Stimulated activated CD4-positive, alpha-beta T cell treated with anti-CD3 and anti-CD28 coated beads, Interleukin-4, amount 100 ng/mL, for 1 hour (primary cell): ENCODE measurements around the gene ZNF892.

Source experiments
- DNase-seq: peaks from one replicate; pipeline ENCODE4 v3.0.0-alpha.2; 2020

ZNF892 gene

GRCh38 chr2:95207111-95207961 is at the start of gene ZNF892:
TSS of gene ZNF892 (plus strand) at chr2:95207521. CDS start at chr2:95207816, 295 bp downstream.
- DNase-seq = peak; percentile 83

GRCh38 chr2:95158441-95158840 is 48.9 kb upstream of the ZNF892 start:
- no peak for DNase-seq

DNA sequence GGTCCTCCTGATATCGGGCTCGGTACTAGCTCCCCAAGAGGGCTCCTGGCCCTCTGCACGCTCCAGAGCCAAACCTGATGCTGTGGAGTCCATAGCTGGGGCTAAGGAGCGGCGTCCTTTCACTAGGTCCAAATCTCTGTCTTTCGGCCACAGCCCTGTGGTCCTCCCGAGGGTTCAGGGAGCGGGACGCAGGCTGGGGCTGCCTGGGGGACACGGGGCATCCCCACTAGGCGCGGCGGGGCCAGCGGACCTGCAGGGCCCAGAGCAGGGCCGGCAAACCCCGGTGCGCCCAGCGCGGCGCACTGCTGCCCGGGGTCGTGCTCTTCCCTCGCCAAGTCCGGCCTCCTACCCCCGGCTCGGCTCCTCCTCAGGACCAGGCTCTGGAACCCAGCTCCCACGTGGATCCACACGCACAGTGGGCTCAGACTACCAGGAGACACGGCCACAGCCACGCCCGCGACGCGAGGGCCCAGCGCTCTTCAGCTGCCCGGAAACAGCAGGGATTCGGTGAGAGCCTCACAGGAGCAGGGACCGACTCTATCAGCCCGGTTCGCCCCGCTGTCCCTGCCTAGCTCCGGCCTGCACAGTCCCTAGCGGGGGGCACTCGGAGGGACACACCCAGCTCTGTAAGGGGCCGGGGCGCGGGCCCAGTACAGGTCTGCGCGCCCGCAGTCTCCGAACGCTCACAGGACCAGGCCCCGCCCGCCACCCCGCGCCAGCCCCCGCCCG is 48.3 kb upstream of the ZNF892 start:
- no peak for DNase-seq

DNA sequence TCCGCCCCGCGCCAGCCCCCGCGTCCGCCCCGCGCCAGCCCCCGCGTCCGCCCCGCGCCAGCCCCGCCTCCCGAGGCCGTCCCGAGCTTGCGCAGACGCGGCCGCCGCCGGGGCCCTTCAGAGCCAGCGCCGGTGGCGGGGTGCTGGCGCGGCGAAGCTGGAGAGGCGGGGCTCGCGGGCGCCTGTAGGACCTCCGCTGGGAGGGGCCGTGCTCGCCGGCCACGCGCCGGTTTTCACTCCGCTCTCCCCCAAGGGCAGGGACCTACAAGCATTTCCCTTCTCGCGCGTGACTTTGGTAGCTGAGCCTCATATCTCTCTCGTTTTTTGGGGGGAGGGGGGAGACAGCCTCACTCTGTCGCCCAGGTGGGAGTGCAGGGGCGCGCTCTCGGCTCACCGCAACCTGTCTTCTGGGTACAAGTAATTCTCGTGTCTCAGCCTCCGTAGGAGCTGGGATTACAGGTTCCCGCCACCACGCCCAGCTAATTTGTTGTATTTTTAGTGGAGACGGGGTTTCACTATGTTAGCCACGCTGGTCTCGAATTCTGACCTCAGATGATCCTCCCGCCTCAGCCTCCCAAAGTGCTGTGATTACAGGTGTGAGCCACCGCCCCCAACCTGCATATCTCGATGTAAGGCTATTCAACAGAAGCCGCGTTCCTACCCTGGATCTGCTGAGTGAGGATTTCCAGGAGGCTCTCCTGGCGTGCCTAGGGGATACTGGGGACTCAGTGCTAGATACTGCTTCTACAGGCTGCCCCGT is 47.5 kb upstream of the ZNF892 start, which contains the start of gene ZNF514:
ZNF514 (minus strand) TSS at position 159 of the 760 bp plus-strand sequence. CDS start 6,595 bp downstream, outside the sequence.
- peak; percentile 75 for DNase-seq

DNA sequence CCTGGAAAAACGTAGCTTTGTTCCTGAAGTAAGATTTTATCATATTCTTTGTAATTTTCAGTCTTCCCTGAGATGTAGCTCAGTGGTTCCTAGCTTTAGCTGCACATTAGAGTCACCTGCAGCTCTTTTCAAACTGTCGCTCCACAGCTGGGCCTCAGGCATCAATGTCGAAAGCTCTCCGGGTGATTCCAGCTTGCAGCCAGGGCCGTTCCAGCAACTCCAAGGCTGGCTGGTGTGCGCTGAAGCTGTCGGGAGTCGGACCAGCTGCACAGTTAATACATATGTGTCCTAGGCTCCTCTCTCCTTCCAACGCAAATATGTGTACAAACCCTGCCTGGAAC is 42.3 kb upstream of the ZNF892 start:
- DNase-seq = no peak

DNA sequence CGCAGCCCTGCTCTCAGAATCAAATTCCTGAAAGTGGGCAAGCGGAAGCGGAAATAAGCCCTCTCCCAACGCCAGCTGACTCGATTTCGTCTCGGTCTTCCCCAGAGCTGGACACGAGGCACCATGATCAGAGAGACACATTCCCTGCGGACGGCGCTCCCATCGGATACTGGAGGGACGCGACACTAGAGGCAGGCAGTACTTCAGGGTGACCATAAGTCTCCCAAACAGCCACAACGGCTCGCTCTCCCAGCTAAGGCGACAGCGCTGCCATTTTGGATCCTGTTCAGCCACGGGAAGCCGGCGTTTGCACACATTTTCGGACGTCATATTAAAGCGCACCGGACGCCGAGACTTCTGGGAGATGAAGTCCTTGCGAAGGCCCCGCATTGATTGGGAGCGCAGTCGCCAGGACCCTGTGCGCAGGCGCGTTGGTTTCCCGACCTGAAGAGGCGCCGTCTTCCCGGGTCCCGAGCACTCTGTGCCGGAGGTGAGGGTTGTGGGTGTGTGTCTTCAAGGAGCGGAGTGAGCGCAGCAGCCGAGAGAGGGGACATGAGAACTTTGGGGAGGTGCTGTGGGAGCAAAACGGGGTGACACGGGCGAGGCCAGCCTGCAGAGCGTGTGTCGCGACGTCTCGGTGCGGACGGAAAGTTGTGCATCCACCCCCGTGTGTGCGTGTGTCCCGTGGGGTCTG is 41.8 kb upstream of the ZNF892 start, which contains the start of gene ZNF2:
ZNF2 (plus strand) TSS at position 439 of the 694 bp plus-strand sequence. CDS start 10,418 bp downstream, outside the sequence.
- DNase-seq = peak; percentile 95

GRCh38 chr2:95166065-95166763 is 41.1 kb upstream of the ZNF892 start:
- no peak for DNase-seq

DNA sequence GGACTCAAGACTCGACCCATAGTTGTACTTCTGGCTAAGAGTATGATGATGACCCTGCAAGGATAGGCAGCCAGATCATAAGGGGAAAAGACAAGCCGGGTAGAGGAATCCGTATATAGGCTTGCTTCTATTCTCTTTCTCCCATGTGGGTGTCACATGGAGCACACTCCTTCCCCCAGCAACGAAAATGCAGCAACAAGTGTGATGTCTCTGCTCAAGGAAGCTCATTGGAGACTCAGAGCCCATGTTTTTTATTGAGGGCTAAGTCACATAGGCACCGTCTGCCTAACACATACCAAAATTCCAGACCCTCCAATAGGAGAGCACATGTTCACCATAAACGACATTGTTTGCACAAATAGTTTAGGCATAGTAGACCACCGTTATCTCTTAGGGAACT is 35.4 kb upstream of the ZNF892 start:
- DNase-seq = no peak

GRCh38 chr2:95174031-95174542 is 33.2 kb upstream of the ZNF892 start:
- no peak for DNase-seq

GRCh38 chr2:95179451-95179850 is 27.9 kb upstream of the ZNF892 start:
- DNase-seq = no peak

GRCh38 chr2:95181774-95182173 is 25.5 kb upstream of the ZNF892 start:
- no peak for DNase-seq

- DNase-seq = no peak
These were observed 22.1 kb upstream of the ZNF892 start for GRCh38 chr2:95185197-95185596.

GRCh38 chr2:95185973-95186372 is 21.3 kb upstream of the ZNF892 start:
- no peak for DNase-seq

DNA sequence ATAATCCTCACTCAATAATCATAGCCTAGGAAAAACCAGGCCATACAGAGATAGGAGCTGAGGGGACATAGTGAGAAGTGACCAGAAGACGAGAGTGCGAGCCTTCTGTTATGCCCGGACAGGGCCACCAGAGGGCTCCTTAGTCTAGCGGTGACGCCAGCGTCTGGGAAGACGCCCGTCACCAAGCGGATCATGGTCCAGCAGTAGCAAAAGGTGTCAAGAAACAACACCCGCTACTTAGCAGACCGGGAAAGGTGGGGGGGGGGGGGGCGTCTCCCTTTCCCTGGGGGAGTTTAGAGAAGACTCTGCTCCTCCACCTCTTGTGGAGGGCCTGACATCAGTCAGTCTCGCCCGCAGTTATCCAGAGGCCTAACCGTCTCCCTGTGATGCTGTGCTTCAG is 14.4 kb upstream of the ZNF892 start:
- DNase-seq = peak; percentile 52

DNA sequence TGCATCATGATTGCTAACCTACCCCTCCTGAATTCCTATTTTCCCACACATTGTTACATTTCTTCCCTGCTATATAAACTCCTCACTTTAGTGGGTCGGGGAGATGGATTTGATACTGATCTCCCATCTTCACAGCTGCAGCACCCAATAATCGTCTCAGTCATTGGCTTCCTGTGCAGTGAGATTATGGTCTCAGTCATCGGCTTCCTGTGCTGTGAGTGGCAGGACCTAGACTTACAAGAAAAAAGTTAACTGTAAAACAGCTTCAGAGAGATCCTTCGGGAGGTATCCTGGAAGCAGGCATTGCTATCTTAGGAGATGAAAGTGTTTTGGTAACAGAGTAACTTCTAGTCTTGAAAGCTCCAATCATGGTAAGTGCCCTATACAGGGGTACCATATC is 3.4 kb upstream of the ZNF892 start:
- no peak for DNase-seq

DNA sequence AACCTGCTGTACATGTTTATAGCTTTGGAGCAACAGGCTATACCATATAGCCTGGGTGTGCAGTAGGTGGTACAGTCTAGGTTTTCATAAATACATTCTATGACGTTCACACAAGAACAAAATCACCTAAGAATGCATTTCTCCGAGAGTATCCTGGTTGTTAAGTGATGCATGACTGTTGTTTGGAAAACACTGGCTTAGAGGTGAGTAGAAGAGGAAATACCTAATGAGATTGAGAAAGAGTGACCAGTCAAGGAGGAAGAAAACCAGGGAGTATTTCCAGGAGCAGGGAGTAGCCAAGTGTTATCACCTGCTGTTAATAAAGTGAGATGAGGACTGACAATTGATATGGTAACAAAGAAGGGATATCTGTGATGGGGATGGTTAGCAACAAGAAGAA is 2.9 kb upstream of the ZNF892 start:
- DNase-seq = no peak

DNA sequence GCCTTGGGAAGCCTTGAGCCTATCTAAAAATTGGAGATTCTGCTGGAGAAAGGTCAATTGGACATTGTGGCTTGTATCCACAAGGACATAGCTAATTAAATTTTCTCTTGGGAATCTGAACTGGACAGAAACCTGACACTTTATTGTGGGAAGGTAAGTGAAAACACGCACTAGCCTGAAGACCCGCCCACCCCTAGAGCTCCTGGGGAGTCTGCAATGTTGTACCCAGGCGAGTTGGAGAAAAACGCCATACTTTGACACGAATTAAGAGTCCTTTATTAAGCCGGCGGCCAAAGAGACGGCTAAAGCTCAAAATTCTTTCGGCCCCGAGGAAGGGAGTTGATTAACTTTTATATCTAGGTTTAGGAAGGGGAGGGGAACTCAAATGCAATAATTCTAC is 1.2 kb upstream of the ZNF892 start:
- no peak for DNase-seq

DNA sequence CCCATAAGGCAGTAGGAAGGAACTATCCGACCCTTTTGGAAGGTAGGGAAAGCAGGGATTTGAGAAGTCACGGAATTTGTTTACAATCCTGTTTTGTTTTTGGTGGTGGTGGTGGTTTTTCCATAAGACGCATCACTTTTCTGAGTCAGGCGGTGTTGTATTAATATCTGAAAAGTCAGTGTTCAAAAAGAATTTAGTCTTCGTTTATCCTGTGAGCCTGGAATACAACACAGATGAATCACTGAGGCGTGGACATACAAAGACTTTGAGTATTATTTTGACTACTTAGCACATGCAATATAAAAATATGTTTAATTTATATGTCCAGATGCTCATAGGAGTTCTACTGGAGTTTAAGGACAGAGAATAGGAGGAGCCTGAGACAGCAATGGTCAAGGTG is 785 bp downstream of the ZNF892 start:
- DNase-seq = no peak

GRCh38 chr2:95215018-95215612 is 7.8 kb downstream of the ZNF892 start:
- no peak for DNase-seq

- DNase-seq = no peak
These were observed 13.1 kb downstream of the ZNF892 start for GRCh38 chr2:95220449-95220848.

- DNase-seq = no peak
These were observed 18.3 kb downstream of the ZNF892 start for GRCh38 chr2:95225658-95226057.
